DOHH2 (cell line): ENCODE data around the gene MYO5A.

ENCODE experiments used
- CTCF ChIP-seq: fragments of 200-600 bp; sonication (generic); IDR thresholded peaks from one replicate; pipeline ENCODE4 v1.5.1; 2014; ENCODE audit warnings: antibody characterized with exemption, mild to moderate bottlenecking, low read depth, low read length; ENCODE audit not compliant: poor library complexity, severe bottlenecking
- EZH2phosphoT487 ChIP-seq: fragments of 200-600 bp; sonication (generic); IDR thresholded peaks from 2 replicates; pipeline ENCODE4 v1.6.1; 2017; ENCODE audit warnings: borderline replicate concordance, mild to moderate bottlenecking, antibody characterized with exemption, low read length, moderate library complexity, mixed read lengths

GRCh38 chr15:52362497-52362896, 166.2 kb downstream of the MYO5A start:
- TF ChIP-seq CTCF (no peak), EZH2phosphoT487 (no peak)
